ENCODE data around the gene ENTREP3.
"Not testable (repeated sequence)": the region's sequence is repeated elsewhere in the genome, so short reads cannot be mapped to it uniquely, and the experiment has no call there.

ENTREP3 gene

GRCh38 chr1:155250246-155250632 is 5.0 kb downstream of the ENTREP3 start:
- no peak for DNase-seq

DNA sequence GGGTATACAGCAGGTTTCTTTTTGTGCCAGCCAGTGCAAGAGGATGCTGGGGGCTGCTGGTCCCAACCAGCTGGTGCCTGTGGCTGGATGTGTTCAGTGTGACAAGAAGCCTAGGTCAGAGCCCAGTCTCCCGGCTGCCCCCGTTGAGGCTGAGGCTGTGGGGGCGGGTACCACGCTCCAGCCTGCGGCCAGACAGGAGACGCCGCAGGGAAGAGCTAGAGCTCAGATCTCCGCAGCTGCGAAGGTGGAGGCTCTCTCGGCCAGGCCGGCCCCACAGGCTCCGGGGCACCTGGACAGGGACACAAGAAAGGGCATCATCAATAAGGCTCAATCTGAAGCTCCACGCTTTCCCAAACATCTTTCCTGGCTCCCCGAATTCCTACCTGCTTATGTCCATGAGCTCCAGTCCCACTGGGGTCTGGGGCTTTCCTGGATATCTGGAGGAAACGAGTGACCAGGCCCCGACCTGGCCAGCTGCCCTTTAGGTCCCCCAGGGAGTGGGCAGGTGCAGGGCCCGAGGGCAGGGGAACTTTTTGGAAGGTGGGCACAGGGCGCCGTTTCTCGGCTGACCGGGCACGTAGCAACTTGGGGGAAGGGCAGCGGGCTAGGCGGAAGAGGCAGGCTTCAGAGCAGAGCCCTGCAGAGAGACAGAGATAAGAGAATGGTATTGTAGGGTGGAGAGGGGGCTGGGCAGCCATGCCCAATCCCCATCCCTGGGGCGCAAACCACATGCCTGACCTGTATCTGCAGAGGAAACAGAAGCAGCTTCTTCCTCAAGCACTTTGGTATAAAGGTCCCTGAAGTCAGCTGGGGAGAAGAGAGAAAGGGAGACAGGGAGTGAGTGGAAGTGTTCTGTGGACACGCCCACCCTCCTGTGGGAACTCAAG is 7.4 kb downstream of the ENTREP3 start:
- DNase-seq, result no peak

GRCh38 chr1:155246796-155247195 is 8.5 kb downstream of the ENTREP3 start:
- DNase-seq, result not testable (repeated sequence)

DNA sequence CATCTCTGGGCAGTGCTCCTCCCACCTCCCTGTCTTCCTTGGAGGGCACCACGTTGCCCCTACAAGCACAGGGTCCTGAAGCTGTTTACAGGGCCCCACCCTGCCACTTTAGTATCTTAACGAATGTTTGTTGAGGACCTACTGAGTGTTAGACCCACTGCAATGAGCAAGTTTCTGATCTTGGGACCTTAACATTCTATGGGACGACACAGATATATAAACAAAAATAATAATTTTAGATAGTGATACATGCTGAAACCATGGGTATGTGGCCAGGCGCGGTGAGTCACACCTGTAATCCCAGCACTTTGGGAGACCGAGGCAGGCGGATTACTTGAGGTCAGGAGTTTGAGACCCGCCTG is 10.1 kb downstream of the ENTREP3 start:
- DNase-seq, result no peak

DNA sequence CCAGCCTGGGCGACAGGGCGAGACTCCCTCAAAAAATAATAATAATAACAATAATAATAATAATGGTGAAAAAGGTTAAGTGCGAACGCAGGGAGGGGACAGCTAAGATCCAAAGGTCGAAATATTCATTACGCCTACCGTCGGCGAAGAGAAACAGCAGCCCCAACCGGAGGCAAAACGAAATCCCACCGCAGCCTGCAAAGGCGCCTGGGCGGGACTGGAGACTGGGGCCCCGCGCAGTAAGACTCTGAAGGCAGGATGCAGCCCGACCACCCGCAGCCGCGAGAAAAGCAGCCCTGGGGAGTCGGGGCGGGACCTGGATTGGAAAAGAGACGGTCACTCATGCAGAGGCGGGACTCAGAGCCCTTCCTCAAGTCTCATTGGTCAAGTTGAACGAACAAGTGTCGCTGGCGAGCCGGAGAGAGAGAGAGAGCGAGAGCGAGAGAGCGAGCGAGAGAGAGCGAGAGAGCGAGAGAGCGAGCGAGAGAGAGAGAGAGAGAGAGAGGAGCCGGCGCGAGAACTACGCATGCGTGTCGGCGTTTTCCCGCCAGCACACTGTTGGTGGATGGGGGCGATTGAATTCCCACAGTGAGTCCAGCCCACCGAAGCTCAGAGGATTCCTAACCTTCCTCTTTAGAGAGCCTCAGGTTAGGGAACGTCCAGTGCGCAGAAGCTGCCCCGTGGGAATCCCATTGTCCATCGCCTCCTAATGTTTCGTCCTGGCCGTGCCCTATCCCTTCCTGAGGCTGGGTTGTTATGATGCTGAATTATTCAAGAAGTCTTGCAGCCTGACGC is 10.7 kb downstream of the ENTREP3 start:
- DNase-seq, result peak; percentile 90

DNA sequence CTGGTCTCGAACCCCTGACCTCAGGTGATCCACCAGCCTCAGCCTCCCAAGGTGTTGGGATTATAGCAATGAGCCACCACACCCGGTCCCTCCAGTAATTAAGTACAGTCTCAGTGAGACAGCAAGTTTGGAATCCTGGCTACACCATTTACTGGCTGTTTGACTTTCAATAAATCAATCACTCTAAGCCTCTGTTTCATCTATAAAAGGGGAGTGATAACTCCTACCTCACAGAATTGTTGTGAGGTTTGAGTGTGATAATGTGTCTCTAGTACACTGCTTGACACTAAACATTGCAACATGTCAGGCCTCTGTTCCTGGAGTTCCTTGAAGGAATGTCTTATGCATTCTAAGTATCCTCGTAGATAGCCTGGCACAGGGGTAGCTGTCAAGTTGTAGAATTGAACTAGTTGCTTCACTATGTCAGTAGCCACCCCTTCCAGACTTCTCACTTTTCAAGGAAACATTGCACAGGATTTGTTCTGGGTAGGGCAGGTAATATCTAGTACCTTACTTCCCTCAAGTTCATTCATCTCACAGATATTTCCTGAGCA is 12.4 kb downstream of the ENTREP3 start:
- DNase-seq, result no peak

DNA sequence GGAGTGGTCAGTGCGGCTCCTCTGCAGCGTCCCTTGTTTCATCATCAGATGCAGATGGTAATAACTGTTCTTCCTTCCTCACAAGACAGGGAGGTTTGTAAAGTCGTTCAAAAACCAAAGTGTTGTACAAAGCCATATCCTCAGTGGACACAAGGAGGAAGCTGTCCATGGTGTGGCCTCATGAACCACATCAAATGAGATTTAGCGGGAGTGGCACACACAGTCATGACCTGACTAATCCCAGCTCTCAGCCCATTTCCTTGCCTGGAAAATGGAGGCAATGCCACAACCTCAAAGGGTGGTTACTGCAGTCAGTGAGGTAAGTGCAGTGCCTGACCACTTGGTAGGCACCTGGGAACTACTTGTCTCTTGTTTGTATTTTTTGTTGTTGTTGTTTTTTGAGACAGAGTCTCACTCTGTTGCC is 13.4 kb downstream of the ENTREP3 start:
- no peak for DNase-seq

DNA sequence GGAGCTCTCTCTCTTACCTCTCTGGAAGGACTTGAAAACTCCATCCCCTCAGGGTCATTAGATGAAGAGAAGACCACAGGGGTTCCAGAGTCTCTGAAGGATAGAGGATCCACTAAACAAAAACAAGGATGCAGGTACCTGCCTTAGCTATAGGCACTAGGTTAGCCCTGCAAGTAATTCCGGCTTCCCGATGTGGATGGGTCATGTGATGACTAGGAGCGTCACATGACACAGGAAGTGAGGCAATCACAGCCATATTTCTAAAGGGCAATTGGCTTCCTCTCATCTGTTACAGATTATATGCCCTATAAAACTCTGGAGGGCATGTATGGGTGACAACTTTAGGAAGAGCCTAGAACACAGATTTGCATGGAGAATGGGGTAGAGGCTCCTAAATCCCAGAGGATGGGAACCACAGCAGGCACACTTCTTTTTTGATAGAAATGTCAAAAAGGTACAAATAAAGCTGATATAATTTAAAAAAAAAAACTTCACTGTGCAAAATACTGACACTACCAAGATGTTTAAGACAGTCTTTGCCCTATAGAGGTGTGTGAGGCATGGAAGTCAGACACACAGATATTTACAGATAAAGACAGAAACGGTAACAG is 14.1 kb downstream of the ENTREP3 start:
- DNase-seq, result no peak

DNA sequence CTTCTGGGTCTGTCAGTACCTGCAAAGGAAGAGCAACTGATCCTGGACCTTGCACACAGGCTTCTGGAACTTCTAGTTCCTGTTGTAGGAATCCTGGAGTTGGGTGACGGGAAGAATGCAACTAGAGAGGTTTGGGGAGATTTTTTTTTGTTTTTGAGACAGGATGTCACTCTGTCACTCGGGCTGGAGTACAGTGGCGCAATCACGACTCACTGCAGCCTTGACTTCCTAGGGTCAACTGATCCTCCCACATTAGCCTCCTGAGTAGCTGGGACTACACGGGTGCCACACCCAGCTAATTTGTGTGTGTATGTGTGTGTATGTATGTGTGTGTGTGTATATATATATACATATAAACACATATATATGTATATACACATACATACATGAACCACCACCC is 18.8 kb downstream of the ENTREP3 start:
- DNase-seq, result no peak

DNA sequence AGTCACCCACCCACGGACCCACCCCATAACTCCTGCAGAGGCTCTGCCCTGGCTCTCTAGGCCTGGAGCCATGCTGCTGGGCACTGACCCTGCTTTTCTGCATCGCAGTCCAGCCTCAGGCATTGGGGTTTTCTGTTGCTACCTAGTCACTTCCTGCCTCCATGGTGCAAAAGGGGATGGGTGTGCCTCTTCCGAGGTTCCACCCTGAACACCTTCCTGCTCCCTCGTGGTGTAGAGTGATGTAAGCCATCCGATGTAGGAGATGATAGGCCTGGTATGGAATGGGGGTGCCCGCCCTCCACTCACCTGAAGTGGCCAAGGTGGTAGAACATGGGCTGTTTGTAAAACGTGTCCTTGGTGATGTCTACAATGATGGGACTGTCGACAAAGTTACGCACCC is 19.9 kb downstream of the ENTREP3 start:
- not testable (repeated sequence) for DNase-seq

DNA sequence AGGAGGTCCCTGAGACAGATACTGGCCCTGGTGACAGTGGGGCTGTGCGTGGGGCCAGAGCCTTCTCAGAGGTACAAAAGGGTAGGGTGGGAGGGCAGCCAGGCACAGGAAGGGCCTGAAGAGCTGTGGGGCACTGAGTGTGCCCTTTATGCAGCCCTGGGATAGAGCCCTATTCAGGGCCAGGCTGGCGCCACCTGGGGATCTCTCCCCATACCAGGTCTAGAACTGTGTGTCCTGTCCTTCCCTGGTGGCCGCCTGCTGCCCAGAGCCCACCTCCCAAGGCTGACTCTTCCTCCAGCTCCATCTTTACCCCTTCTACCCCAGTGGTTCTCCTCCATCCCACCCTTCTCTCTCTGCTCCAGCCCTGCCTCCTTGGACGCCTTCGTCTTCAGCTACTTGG is 21.8 kb downstream of the ENTREP3 start:
- not testable (repeated sequence) for DNase-seq

DNA sequence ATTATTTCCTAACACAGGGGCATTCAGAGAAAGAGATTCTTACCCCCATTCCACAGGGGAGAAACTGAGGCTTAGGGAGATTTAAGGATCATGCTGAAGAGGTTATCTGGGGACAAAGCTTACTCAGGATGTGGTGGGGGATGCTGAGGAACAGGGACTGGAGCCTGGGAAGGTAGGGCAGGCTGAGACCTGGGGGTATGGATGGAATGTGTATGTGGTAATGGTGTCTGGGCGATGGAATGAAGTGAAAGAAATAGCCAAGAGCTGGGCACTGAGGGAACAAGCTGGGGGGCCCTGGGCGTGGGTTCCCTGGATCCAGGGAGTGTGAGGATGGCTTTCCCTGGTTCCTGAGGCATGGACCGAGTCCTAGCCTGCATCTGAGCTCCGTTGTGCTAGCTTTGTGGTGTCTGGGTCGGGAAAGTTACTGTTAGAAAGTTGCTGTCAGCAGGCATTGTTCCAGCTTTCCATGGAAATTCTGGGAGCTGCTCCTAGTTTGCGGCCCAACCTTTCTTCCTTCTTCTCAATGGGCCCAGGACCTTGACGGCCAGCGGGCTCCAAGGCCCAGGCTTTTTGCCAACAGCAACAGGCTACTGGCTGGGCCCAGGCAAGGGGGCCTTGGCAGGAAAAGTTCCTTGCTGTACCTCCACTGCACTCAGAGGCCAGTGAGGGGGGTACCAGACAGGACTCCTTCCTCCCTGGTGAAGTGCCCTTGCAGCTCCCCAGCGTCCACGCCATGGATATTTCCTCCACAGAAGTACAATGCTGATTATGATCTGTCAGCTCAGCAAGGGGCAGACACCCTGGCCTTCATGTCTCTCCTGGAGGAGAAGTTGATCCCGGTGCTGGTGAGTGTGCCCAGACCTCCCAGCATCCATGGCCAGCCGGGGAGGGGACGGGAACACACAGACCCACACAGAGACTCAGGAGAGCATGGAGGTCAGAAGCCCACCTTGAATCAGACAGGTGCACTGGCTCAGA is 23.0 kb downstream of the ENTREP3 start:
- DNase-seq, result not testable (repeated sequence)

DNA sequence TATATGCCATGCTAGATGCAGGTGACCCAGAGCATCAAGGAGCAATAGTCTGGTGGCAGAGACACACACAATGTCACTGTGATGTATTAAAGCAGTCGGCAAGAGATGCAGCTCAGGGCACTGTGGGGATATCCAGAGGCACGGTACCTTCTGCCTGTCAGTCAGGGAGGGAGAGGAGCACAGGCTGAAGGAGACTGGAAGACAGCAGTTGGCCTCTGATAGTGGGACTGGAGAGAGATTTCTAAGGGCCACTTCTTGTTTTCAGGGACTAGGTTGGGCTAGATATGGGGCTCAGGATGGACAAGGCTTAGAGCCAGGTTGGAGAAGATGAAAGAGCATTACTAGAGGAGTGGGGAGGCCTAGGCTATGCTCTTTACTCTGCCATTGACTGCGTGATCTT is 24.0 kb downstream of the ENTREP3 start:
- not testable (repeated sequence) for DNase-seq

- DNase-seq, result no peak
Observed at GRCh38 chr1:155228096-155228427, 27.2 kb downstream of the ENTREP3 start.

GRCh38 chr1:155227261-155228095 is 27.8 kb downstream of the ENTREP3 start:
- DNase-seq, result peak; percentile 100

DNA sequence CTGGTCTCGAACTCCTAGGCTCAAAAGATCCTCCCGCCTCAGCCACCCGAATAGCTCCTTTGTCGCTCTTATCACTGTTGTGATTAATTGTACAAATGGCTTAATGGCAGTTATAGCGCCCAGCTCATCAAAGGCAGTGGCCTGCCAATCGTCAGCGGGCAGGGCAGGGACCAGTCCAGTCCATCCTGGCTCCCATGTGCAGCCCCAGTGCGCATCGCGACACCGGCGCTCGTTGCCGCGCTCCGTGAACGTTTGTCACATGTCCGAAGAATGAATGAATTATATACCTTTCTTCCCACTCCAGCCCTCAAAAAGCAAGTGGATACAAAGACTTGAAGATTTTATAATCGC is 28.4 kb downstream of the ENTREP3 start:
- DNase-seq, result no peak

DNA sequence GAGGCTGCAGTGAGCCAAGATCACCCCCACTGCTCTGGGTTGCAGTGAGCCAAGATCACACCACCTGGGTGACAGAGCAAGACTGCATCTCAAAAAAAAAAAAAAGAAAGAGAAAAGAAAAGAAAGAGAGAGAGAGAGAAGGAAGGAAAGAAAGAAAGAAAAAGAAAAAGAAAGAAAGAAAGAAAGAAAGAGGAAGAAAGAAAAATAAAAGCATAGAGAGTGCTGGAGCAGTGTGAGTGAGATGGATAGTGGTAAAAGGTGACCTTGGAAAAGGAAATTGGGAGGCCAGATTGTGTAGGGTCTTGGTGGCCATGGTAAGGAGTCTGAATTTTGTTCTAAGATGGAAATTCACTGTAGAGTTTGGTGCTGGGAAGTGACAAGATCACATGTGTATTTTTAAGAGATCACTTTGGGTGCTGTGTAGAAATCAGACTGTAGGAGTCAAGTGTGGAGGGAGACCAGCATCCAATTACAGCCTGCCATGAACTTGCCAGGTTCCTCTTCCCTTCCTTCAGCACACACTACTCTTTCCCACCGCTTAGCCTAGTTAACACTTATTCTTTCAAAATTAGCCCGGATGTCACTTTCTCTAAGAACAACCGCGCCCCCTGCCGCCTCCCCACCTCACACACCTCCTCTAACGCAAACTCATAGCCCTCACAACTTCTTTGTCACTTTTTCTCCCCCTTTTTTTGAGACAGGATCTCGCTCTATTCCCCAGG is 28.9 kb downstream of the ENTREP3 start:
- peak; percentile 94 for DNase-seq

GRCh38 chr1:155225404-155225759 is 29.9 kb downstream of the ENTREP3 start:
- not testable (repeated sequence) for DNase-seq

DNA sequence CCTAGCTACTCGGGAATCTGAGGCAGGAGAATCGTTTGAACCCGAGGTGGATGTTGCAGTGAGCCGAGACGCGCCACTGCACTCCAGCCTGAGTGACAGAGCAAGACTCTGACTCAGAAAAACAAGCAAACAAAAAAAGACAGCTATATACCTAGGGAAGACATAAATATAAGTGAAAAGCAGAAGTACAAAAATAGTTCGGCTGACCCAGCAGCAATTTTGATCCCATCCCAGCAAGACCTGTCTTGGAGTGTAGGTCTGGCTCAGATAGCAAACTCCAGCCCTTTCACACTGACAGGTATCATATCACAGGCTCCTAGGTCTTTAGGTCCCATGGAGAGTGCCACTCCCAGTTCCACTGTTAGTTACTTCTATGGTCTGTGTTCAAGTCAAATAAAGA is 32.2 kb downstream of the ENTREP3 start:
- no peak for DNase-seq

- DNase-seq, result not testable (repeated sequence)
Observed at GRCh38 chr1:155220211-155220965, 34.9 kb downstream of the ENTREP3 start.

Data from activated T-cell treated with anti-CD3 and anti-CD28 coated beads, Interleukin-2, amount 50 U/mL, for 1 hour (primary cell).